ENCODE data around the gene LAMTOR1.

The LAMTOR1 gene

DNA sequence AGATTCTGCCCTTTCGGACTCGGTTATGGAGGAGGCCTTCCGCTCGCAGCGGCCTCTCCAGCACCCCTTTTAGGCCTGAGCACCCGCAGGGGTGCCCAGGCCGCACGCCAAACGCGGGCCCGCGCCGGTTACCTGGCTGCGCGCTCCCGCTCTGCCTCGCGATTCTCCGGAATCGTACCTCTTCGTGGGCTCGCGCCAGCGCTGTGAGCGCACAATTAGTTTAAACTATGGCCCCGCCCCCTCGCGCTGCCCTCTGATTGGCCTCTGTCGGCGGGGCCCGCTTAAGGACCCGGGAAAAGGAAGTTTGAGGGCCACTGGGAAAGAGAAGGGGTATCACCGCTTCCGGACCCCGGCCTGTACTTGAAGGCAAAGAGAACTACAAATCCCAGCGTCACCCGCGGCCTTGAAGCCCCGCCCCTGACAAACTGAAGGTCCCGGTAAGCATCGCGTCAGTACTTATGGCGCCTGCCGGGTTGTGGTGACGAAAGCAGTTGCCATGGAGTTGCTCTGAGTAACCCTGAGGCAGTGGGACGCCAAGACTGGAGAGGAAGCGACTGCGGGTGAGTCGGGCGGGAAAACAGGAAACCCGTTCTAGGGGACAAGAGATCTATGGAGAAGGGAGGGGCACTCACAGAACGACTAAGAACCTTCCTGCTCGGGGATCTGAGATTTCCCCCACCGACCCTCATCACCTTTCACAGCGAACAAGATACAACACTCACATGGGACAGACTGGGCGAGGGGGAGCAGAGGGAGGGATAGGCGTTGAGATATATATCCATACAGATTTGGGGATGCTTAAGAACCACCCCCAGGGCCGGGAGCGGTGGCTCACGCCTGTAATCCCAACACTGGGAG lies 22.5 kb downstream of the LAMTOR1 start, which contains the start of the genes LRRC51 and NUMA1:
Gene LRRC51 (plus strand): TSS at position 525 of the 858 bp plus-strand sequence. CDS start 8,234 bp downstream, outside the sequence.
Gene NUMA1 (minus strand): TSS at position 217 of the 858 bp plus-strand sequence. CDS start 44,599 bp downstream, outside the sequence.
- peak; percentile 100 for DNase-seq

DNA sequence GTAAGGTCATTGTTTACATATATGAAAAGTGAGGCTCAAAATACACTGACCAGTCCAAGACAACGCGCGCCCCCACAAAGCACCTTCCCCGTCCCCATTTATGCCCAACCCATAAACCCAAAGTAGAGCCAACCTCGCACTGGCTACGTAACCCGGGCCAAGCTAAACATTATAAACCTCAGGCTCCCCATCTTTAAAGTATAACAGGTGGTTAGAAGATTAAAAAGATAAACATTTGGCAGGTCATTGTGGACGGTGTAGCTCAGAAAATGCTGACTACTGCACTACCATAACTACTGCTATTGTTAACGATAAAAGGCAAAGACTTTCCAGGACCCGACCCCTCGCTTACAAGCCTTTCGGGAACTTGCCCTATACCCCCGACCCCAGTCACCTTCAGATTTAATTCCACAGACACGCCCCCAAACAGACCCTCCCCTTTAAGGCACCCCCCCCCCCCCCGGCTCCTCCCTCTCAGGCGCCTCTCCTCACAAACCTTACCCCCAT lies 23.2 kb downstream of the LAMTOR1 start:
- no peak for DNase-seq

DNA sequence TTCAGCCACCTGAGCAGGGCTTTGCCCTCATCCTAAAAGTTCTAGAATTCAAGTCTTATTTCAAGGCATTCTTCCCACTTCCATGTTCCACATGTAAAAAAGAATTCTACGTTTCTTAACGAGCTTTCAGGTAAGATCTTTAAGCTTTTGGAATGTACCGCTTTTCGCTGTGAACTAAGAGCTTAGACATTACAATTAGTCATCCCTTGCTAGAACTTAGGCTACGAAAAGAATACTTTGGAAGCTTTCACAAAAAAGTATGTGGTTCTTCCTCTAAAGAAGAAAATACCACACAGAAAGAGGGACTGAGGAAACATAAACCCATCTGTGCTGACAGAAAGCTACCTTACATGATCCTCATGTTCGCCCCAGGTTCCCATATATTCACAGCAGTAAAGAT lies 24.6 kb downstream of the LAMTOR1 start:
- no peak for DNase-seq

DNA sequence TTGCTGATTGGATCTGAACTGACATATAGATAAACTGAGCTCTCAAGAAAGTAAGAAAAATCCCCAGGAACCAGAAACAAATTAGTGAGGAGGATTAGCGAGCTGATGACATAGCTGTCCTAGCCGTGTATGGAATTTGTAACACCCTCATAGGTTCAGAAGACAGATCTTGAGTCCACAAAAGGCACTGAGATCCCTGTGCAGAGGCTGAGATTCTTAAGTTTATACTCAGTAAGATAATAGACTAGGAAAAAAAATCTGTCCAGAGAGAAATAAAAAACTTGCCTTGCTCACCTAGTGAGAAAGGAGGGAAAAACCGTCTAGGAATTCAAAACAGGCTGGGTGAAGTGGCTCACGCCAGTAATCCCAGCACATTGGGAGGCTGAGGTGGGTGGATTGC lies 27.3 kb downstream of the LAMTOR1 start:
- DNase-seq = no peak

DNA sequence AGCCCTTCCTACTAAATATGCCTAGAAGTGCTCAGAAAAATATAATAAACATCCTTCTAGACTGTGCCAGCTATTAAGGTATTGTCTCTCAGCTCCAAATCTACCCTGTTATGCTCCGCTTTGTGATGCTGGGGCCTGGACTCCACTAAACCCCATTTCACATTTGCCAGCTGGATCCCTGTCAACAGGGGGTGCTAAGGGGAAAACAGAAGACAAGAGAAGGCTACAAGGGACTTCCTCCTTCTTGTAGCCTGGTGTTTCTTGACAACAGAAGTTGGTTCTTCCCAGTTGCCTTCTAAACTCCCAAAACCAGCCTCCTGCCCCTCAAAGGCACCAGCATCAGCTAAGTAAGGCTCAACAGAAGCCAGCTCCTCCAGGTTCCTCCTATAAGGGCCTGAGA lies 28.0 kb downstream of the LAMTOR1 start:
- no peak for DNase-seq

DNA sequence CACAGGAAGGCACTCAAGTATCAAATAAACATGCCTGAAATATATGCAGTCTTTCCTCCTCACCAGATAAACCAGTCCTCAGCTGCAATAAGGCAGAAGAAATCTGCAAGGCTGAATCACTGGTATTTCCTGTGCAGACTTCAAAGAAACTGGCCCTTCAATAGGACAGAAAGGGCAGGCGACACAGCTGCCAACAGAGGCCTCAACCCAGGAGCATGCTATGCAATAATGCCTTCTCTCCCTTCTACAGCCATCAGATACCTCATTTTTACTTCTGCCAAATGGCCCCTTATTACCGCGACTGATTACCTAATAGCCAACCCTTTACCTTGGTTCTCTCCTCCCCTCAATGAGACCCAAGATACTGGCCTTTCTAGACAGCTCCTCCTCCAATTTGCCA lies 30.7 kb downstream of the LAMTOR1 start:
- no peak for DNase-seq

DNA sequence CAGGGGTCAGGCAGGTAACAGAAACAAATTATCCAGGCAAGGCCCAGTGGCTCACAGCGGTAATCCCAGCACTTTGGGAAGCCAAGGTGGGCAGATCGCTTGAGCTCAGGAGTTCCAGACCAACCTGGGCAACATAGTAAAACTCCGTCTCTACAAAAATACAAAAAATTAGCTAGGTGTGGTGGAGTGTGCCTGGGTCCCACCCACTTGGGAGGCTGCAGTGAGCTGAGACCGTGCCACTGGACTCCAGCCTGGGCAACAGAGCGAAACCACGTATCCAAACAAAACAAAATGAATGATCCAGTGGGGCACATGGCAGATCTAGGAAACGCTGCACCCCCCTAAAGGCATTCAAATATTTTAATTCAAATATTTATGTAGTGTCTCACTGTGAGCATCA lies 32.6 kb downstream of the LAMTOR1 start:
- DNase-seq = no peak

DNA sequence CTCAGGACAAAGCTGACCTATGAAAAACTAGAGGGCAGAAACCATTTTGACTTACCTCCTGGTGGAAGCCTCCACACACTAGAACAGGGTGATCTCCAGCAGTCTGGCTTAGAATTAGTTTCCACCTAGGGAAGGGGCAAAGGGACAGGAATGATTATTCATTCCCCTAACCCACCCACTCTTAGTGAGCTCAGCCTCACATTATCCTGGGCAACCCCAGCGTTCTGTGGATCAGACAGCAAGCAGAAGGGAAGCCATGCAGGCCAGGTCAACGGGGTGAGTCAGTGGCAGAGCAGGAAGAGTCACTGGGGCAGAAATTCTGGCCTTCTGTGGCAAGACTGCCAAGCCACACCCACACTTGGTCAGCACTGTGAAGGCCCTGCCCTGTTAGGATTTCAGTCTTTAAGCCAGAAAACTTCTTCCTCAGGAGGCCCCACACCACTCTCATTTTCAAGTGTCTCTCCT lies 33.3 kb downstream of the LAMTOR1 start:
- DNase-seq = no peak

DNA sequence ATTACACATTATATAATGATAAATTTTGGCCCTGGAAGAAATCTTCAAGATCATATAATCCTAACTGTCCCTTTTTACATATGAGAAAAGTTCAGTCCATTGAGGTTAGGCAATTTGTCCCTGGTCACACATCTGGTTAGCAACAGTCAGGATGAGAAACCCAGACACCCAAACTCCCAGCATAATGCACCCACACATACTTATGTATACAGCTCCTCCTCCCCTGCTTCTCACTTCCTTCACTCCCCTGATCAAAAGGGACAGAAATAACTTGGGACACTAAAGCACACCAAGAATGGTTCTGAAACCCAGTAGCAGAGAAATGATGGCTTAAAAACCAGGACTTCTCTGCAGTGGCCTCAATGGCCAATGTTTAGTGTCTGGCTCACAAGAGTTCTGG lies 33.9 kb downstream of the LAMTOR1 start:
- no peak for DNase-seq

DNA sequence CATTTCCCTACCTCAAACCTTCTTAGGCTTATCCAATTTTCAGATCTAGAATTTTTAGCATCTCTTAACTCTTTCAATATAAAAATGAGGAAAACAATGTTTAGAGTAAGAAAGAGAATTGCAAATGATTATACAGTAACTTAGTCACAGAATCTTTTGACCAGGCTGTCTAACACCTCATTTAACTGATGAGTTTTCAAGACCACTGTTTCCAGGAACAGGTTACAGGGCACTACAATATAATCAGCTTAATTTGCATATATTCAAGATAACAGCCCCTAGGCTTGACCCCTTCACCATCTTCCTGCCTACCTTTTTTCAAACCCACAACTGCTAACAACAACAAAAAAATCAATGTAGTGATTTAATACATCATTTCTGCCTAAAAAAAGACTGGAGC lies 35.4 kb downstream of the LAMTOR1 start:
- no peak for DNase-seq

DNA sequence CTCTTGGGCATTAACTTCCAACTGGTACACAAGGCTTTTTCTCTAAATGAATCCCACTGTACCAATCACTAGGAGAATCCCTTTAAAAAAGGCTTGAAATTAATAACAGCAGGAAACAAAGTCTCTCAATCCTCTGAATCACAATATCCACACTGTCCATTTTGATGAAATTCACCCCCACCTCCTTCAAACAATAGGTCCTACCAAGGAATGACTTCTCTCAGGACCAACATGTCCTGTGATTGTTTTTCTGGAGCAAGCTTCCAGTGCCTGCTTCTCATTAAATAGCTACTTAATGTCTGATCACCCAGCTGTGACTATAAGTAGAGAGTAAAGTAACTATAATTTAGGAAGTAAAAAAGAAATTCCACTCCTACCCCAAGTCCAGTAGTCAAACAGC lies 35.8 kb downstream of the LAMTOR1 start:
- no peak for DNase-seq

DNA sequence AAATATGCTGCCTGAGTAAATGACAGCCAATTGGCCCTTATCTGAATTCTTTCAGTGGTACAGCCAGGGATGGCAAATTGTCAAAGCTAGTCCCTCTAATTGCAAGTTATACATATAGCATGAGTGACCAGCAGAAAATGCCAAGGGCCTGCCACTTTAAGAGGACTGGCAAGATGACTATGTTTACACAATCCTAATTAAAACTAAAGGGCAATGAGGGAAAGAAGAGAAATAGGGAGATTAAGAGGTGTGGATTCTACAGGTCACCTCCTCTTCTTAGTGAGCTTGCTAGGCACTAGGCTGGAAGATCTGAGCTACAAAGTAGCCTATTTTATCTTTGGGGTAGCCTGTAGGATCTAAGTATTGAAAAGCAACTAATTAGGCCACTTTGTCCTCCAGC lies 36.2 kb downstream of the LAMTOR1 start:
- no peak for DNase-seq

DNA sequence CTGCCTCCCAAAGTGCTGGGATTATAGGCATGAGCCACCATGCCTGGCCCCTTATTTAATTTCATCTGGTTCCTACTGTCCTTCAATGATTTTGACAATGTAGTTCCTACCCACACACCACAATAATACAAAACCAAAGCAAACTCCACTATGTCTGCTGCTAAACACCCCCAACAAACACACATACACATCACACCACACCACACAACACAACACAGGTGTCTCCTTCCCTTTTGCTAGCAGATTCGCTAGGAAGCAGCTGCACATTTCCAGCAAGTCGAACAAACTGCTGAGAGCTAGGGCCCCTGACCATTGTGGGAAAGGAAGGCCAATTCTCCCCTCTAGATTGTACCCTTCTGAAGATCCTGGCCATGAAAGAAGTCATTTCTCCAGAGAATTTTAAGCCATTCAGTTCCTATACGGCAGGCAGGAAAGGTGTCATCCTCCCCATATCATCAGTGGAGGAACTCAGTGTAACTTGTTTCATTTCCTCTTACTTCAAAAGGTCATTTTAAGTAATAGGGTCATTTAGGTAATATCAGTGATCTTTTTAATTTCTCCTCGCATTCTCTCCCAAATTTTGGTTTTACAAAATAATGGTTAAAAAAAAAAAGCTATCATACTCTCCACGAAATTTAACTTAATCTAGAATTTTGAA lies 41.2 kb downstream of the LAMTOR1 start:
- DNase-seq = no peak

DNA sequence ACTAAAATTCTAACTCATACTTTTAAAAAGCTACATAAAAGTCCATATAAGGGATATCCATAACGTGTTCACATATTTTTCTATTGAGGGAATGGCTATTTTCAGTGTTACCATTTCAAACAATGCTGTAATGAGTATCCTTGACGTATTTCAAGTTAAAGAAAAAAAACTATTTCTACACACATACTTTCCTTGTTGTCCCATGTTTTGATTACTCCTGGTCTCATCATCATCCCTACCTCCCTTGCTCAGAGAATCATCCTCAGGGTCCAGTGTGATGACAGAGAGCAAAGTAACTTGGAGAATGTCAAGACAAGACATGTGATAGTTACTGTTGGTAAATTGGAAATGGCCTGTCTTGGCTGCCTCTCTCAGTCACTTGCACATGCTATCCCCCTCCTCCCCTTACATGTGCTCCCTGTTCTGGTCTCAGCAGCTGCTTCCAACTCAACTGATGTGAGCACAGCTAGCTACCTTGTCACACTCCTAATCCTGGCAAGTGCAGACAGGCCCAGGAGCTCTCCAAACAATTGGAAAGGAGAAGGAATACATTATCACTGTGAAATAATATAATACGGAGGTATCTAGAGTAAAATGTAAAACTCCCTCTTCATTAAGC lies 44.6 kb downstream of the LAMTOR1 start:
- no peak for DNase-seq

DNA sequence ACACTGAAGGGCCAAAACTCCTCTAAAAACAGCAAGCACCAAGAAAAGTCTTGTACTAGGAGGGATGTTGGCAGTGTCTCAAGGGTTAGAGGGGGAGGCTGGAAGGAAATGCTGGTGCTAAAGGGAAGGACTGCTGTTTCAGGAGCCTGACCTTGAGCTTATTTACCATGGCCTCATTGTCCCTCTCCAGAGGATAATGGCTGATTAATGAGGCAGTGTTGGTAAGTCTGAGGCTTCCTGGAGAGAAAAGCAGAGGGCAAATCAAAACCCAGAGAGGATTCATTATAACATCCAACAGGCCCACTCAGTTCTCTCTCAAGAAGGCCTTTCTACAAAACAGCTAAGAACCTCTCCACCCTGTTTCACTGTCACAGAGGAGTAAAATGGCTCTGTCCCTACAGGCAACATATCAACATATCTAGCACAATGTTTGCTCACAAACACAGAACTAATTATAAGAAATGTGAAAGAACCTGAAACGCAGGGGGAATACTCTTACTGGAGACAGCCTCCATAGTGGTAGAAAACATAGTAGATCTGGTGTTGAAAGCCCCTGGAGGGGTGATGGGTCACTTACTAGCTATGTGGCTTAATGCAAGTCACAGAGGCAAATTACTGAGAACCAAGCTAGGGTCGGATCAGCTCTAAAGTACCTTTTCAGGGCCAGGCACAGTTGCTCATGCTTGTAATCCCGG lies 54.2 kb downstream of the LAMTOR1 start:
- peak in 1 of 2 experiments; percentile 12 for DNase-seq
